HG03108 (cell line): ENCODE results near the gene DCHS2.
"Not testable (repeated sequence)": the region's sequence is repeated elsewhere in the genome, so short reads cannot be mapped to it uniquely, and the experiment has no call there.

ENCODE experiments used
- ATAC-seq: cut with Tn5 transposase; IDR thresholded peaks from one replicate; pipeline ENCODE4 v1.9.1; 2021; ENCODE audit warnings: moderate library complexity; ENCODE audit not compliant: unreplicated experiment

Gene DCHS2

GRCh38 chr4:154231806-154232478, 259.7 kb downstream of the DCHS2 start:
- no peak for ATAC-seq

DNA sequence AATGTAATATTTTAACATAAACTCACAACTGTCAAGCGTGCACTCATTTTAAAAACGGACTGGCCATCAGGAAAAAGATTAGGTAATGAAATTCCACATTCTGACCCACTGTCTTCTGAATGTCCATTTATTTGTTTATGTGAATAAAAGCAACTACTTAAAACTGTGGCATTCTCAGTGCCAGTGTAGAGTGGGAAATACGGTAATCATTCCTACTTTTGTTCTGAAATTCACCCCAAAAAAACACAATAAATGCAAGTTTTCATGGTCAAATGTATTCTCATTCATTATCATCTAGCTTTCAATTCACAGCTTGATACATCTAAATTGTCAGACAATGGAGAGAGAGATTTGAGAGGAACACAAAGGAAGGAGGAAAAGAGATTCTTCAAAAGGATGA, 260.9 kb downstream of the DCHS2 start:
- ATAC-seq = no peak

DNA sequence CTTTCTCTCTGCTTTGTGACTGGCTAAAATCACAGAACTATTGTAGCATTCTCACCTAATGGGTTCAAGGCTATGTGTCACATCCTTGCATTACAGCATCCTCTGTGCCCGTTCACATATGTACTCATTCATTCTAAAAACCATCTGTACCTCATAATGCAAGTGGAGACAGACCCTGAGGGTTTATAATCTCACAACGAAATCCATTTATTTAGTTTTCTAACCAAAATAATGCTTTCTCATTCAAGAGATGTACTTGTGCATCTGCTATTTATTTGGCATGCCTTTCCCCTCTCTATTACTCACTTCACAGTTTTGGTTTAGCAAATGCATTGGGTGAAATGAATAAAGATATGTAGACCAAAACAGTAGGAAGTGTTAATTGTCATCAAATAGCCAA, 261.5 kb downstream of the DCHS2 start:
- no peak for ATAC-seq

DNA sequence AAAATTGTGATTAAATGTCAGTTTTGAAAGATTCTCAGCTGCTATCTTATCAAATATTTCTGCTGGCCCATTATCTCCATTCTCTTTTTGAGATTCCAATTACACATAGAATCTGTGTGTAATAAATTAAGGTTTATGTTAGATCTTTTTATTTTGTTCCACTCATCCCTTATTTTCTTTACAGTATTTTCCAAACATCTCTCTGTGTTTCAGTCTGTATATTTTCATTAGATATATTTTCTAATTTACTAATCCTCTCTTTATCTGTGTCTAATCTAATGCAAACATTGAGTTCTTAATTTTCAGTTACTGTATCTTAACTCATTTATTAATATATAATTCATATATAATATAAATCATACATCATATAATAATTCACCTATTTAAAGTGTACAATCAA, 268.7 kb downstream of the DCHS2 start:
- no peak for ATAC-seq

DNA sequence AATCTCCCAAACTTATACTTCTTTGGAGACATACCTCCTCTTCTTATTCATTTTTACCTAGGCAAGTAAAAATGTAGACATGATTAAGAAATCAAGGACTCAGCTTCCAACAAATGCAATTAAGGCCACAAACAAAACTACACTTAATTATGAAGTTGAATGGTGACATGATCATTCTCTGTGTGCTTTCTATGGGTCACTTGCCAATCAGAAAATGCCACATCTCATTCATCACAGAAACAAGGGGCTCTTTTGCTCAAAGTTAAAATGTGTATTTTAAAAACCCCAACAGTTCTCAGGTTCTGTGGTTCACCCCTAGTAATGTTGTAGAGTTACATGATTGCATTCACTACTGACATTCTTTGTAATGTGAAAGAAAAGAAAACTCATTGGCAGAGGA, 273.5 kb downstream of the DCHS2 start:
- ATAC-seq = no peak

GRCh38 chr4:154217384-154217783, 274.2 kb downstream of the DCHS2 start:
- not testable (repeated sequence) for ATAC-seq

DNA sequence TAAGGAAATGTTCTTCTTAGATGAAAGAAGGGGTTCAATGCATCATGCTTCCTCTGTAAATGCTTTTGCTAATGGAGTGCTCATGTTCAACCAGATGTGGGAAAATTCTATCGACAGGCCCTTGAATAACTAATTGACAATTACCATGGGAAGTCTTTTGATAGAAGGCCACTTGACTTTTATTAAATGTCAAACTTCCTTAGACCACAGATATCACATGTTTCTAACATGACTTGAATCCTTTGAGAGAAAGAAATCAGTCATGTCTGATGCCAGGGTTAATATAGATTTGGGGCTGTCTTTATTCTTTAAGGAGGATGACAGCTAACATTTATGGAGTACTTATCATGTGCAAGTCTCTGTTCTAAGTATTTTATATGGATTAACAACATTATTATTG, 280.1 kb downstream of the DCHS2 start:
- no peak for ATAC-seq

DNA sequence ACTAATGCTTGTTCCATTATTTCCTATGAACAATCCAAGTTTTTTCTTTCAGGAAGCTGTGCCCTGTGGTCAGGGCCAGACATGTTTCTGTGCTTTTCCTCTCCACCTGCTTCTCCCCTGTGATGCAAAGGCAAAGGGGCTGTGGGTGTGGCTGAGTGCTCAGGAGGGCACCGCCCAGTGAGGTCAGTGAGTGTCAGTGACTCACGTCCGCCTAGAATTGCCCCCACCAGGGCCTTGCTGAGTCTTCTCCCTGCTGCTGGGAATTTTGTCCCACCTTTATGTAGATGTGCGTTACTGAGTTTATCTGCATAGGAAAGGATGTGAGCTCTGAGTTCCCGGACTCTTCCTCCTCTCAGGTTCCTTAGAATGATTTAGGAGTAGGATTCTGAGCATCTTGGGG, 283.2 kb downstream of the DCHS2 start:
- ATAC-seq = no peak

DNA sequence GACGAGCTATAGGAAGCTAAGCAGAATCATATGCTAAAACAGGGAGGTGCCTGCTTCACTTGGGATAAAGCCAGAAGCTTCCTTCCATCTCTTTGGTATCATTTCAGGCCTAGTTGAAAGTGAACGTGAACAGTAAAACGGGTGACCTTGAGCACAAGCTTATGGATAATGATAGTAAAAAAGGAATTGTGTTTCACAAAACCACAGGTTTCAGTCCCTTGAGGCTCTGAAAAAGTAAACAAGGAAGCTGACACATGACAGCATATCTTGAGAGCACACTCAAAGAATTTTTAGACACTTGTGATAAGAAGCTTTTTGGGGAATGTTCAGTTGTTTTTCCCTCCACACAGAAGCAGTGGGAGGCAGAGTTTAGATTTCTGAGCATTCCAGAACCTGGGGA, 286.1 kb downstream of the DCHS2 start:
- no peak for ATAC-seq

GRCh38 chr4:154194649-154195048, 296.9 kb downstream of the DCHS2 start:
- ATAC-seq = no peak

DNA sequence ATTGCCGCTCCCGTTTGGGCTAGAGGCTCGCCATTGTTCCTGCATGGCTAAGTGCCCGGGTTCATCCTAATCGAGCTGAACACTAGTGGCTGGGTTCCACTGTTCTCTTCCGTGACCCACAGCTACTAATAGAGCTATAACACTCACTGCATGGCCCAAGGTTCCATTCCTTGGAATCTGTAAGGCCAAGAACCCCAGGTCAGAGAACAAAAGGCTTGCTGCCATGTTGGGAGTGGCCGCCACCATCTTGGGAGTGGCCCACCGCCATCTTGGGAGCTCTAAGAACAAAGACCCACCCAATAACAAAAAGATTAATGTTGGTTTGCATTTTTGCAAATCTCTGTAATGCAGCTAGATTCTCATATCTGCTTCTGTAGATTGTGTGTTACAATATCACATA, 299.0 kb downstream of the DCHS2 start:
- ATAC-seq = no peak

DNA sequence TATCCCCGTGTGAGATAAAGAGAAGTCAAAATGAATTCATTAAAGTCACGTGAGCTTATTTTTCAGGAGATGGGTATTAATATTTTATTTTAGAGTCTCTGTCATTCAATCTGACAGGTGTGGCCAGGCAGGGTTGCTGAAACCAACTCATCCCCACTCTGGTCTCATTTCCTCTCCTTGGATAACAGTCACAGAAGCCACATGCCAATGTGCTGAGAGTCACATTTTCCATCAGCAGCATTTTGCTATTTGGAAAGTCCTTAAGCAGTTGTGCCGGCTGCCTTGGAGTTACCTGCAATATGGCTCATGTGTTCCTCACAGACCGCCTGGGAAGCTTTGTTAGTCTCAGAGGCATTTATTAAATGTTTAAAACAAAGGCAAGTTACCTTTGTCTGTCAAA, 302.3 kb downstream of the DCHS2 start:
- no peak for ATAC-seq

- no peak for ATAC-seq
Measured at GRCh38 chr4:154186888-154187287, 304.7 kb downstream of the DCHS2 start.

- no peak for ATAC-seq
Measured at GRCh38 chr4:154186035-154186434, 305.6 kb downstream of the DCHS2 start.

DNA sequence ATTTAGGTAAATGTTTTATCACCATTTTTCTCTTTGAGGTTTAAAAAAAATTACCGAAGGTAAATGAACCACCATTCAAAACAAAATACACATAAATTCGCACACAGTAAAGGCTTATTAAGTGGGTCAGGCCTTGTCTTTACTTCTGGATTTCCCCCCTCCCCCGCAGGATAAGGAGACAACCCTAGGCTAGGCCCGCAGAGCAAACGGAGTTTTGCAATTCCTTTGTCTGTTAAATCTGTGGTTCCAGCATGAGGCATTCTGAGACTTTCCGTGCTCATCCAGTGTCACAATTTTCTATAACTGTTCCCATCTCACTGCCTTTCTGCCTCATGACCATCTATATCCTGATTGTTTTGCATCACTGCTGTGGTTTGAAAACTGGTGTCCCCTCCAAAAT, 307.4 kb downstream of the DCHS2 start:
- ATAC-seq = no peak

- ATAC-seq = no peak
Measured at GRCh38 chr4:154183264-154183663, 308.3 kb downstream of the DCHS2 start.
